ENCODE measurements around the gene PIKFYVE.
A peak's percentile ranks its signal among the peaks of the same experiment; 100 is the strongest.

PIKFYVE gene

GRCh38 chr2:208358758-208359631 is 92.9 kb downstream of the PIKFYVE start:
- H3K4me1 ChIP-seq (ENCODE audit: control insufficient read depth, insufficient read depth, low read length) = no peaks in the 10 kb centered on the region
- H3K36me3 ChIP-seq (ENCODE audit: control insufficient read depth in 2 of 2, insufficient read depth in 1 of 2, low read length in 2 of 2) = peaks cover 13 to 23% of the 10 kb centered on the region in 2 experiments; a peak in 2 of 3 replicates
- H3K4me3 ChIP-seq (ENCODE audit: low read depth, low read length) = no peak overlapping the region
- ChIA-PET CTCF (no interaction called here), POLR2A (no interaction called here)
- TF ChIP-seq ZNF791 (tag by site-specific recombination; IDR thresholded peaks at IDR 0.05) = no peak
- TF ChIP-seq ZNF830 (tag by site-specific recombination; IDR thresholded peaks at IDR 0.05; ENCODE audit: low read depth) = no peak
- TF ChIP-seq ZSCAN23 (tag by site-specific recombination; IDR thresholded peaks at IDR 0.05) = no peak
- TF ChIP-seq ZNF211 (tag by site-specific recombination; IDR thresholded peaks at IDR 0.05; ENCODE audit: low read depth) = no peak
- TF ChIP-seq INSM2 (tag by site-specific recombination; IDR thresholded peaks at IDR 0.05) = no peak
- no peak for TF ChIP-seq ZNF677 (tag by site-specific recombination; IDR thresholded peaks at IDR 0.05)
- no peak for TF ChIP-seq YY2 (tag by site-specific recombination; IDR thresholded peaks at IDR 0.05)
- no peak for TF ChIP-seq ZNF138 (tag by site-specific recombination; IDR thresholded peaks at IDR 0.05; ENCODE audit: borderline replicate concordance)
- no peak for TF ChIP-seq ZNF37A (tag by site-specific recombination; IDR thresholded peaks at IDR 0.05)
- no peak for TF ChIP-seq ZNF121 (tag by site-specific recombination; IDR thresholded peaks at IDR 0.05)
- TF ChIP-seq, protein P1, sequence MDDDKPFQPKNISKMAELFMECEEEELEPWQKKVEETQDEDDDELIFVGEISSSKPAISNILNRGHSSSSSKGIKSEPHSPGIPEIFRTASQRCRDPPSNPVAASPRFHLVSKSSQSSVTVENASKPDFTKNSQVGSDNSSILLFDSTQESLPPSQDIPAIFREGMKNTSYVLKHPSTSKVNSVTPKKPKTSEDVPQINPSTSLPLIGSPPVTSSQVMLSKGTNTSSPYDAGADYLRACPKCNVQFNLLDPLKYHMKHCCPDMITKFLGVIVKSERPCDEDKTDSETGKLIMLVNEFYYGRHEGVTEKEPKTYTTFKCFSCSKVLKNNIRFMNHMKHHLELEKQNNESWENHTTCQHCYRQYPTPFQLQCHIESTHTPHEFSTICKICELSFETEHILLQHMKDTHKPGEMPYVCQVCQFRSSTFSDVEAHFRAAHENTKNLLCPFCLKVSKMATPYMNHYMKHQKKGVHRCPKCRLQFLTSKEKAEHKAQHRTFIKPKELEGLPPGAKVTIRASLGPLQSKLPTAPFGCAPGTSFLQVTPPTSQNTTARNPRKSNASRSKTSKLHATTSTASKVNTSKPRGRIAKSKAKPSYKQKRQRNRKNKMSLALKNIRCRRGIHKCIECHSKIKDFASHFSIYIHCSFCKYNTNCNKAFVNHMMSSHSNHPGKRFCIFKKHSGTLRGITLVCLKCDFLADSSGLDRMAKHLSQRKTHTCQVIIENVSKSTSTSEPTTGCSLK (tag by site-specific recombination; IDR thresholded peaks at IDR 0.05) = no peak
- TF ChIP-seq ZNF701 (tag by site-specific recombination; IDR thresholded peaks at IDR 0.05) = no peak
- no peaks in the 10 kb centered on the region for H3K9me3 ChIP-seq (ENCODE audit: control insufficient read depth, insufficient read depth, low read depth, low read length)
- H3K27ac ChIP-seq (ENCODE audit: extremely low read depth, low read depth, low read length) = no peak overlapping the region

- no peak for TF ChIP-seq ZXDB (tag by site-specific recombination; IDR thresholded peaks at IDR 0.05)
- TF ChIP-seq ZNF366 (tag by site-specific recombination; conservative IDR thresholded peaks at IDR 0.05) = no peak
- 0 out of 2 replicates have a peak, but pooled peaks have one; percentile 11 for TF ChIP-seq EGR2 (tag by site-specific recombination; IDR thresholded peaks at IDR 0.05; ENCODE audit: low read depth)
- ChIA-PET CTCF (no interaction called here), POLR2A (no interaction called here)
- Histone ChIP-seq H3K36me3 (ENCODE audit: control insufficient read depth in 2 of 2, insufficient read depth in 1 of 2, low read length in 2 of 2) (peaks cover 7 to 17% of the 10 kb centered on the region in 2 experiments; a peak in 2 of 3 replicates), H3K27ac (ENCODE audit: extremely low read depth, low read depth, low read length) (no peak overlapping the region), H3K4me3 (ENCODE audit: low read depth, low read length) (no peak overlapping the region), H3K4me1 (ENCODE audit: control insufficient read depth, insufficient read depth, low read length) (no peaks in the 10 kb centered on the region), H3K9me3 (ENCODE audit: control insufficient read depth, insufficient read depth, low read depth, low read length) (no peaks in the 10 kb centered on the region)
These were observed 93.6 kb downstream of the PIKFYVE start for GRCh38 chr2:208359632-208359986.

DNA sequence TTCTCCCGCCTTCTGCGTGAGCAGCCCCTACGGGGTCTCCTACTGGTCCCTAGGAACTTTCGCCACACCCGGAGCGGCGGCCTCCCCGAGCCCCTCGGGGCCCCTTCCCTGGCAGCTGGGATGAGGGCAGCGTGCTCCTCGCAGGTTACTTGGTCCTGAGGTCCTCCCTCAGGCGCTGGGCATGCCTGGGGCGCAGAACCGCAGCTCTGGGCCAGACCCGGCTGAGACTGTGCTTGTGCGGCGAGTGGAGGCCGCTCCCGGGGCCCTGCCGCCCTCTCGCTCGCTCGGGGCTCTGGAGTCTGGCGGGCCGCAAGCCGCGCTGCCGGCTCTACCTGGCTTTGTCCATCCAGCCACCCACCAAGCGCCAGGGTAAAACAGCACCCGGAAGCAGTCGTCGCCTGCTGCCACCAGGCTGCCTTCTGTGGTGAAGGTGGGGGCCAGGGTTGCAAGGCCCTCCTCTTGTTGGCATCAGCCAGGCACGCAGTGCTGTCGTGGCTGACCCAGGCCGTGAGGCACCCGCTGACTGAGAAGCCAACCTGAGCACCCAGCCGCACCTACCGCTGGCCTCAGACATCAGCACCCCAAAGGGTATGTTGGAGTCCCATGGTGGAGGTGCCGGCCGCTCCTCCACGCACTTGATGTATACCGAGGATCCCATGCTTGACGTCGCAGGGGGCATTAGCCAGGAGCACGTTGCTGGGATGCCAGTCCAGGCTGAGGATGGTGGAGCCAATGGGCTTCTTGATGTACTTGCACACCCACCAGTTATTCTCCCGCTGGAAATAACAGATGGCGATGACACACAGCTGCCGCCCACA is 94.4 kb downstream of the PIKFYVE start:
- Histone ChIP-seq H3K4me3 (ENCODE audit: low read depth, low read length) (no peak overlapping the region), H3K4me1 (ENCODE audit: control insufficient read depth, insufficient read depth, low read length) (no peaks in the 10 kb centered on the region), H3K27ac (ENCODE audit: extremely low read depth, low read depth, low read length) (no peak overlapping the region), H3K36me3 (ENCODE audit: control insufficient read depth in 2 of 2, insufficient read depth in 1 of 2, low read length in 2 of 2) (peaks cover 5 to 8% of the 10 kb centered on the region in 2 experiments; a peak in 2 of 3 replicates), H3K9me3 (ENCODE audit: control insufficient read depth, insufficient read depth, low read depth, low read length) (no peaks in the 10 kb centered on the region)
- ChIA-PET POLR2A (no interaction called here), CTCF (no interaction called here)
- TF ChIP-seq, protein P2, sequence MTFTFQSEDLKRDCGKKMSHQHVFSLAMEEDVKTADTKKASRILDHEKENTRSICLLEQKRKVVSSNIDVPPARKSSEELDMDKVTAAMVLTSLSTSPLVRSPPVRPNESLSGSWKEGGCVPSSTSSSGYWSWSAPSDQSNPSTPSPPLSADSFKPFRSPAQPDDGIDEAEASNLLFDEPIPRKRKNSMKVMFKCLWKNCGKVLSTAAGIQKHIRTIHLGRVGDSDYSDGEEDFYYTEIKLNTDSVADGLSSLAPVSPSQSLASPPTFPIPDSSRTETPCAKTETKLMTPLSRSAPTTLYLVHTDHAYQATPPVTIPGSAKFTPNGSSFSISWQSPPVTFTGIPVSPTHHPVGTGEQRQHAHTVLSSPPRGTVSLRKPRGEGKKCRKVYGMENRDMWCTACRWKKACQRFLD (tag by site-specific recombination; IDR thresholded peaks at IDR 0.05) = no peak
- TF ChIP-seq ZNF777 (tag by site-specific recombination; IDR thresholded peaks at IDR 0.05; ENCODE audit: borderline replicate concordance) (no peak), ZXDB (tag by site-specific recombination; IDR thresholded peaks at IDR 0.05) (no peak), PRDM6 (tag by site-specific recombination; IDR thresholded peaks at IDR 0.05) (no peak), ZNF112 (tag by site-specific recombination; IDR thresholded peaks at IDR 0.05) (no peak), ZNF624 (tag by site-specific recombination; IDR thresholded peaks at IDR 0.05) (no peak)
- TF ChIP-seq, protein P3, sequence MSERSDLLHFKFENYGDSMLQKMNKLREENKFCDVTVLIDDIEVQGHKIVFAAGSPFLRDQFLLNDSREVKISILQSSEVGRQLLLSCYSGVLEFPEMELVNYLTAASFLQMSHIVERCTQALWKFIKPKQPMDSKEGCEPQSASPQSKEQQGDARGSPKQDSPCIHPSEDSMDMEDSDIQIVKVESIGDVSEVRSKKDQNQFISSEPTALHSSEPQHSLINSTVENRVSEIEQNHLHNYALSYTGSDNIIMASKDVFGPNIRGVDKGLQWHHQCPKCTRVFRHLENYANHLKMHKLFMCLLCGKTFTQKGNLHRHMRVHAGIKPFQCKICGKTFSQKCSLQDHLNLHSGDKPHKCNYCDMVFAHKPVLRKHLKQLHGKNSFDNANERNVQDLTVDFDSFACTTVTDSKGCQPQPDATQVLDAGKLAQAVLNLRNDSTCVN (tag by site-specific recombination; optimal IDR thresholded peaks at IDR 0.05) = no peak
